K562 (cell line): ENCODE data around the gene IGSF8. TPM values are rescaled to one million over a fixed set of nuclear protein-coding genes. Genes with fewer than 3 reads are reported as not detected.

Experiments used
- BCOR ChIP-seq: fragments of 450-650 bp; IDR thresholded peaks from 2 replicates; pipeline ENCODE4 v1.6.1; 2016
- C11orf30 ChIP-seq: fragments of 450-650 bp; IDR thresholded peaks from 2 replicates; pipeline ENCODE4 v1.6.1; 2016; ENCODE audit warnings: low read depth, mild to moderate bottlenecking
- CC2D1A ChIP-seq: fragments of 450-650 bp; IDR thresholded peaks from 2 replicates; pipeline ENCODE4 v1.6.1; 2017; ENCODE audit warnings: mild to moderate bottlenecking
- COPS2 ChIP-seq: fragments of 450-650 bp; conservative IDR thresholded peaks from 2 replicates; pipeline ENCODE4 v1.6.1; 2016; ENCODE audit warnings: mild to moderate bottlenecking, moderate library complexity
- EHMT2 ChIP-seq: fragments of 450-650 bp; IDR thresholded peaks from 2 replicates; pipeline ENCODE4 v1.6.1; 2018; ENCODE audit warnings: antibody characterized with exemption
- HLTF ChIP-seq: fragments of 450-650 bp; IDR thresholded peaks from 2 replicates; pipeline ENCODE4 v1.6.1; 2016
- IRF1 ChIP-seq: sonication (generic); formaldehyde crosslinking; IDR thresholded peaks from 2 replicates; pipeline ENCODE4 v1.8.0; 2022; ENCODE audit warnings: missing genetic modification reagents, mild to moderate bottlenecking, borderline replicate concordance
- MYNN ChIP-seq, 2 experiments: sonication (generic); formaldehyde crosslinking in 1 of 2; IDR thresholded peaks; 2 replicates each; pipeline versions ENCODE4 v1.5.0 to v1.6.1; 2016 to 2020; ENCODE audit warnings: antibody characterized with exemption in 1 of 2, missing genetic modification reagents in 1 of 2
- NR4A1 ChIP-seq, 2 experiments: fragments of 250-450 bp in 1 of 2; fragments of 450-650 bp in 1 of 2; sonication (Bioruptor Pico) in 1 of 2; IDR thresholded peaks; 2 replicates each; pipeline versions ENCODE4 v1.4.0 to v1.6.1; 2016 to 2020; ENCODE audit warnings: mild to moderate bottlenecking in 2 of 2, missing compliant biosample characterization in 1 of 2, missing genetic modification characterization in 1 of 2, moderate library complexity in 1 of 2
- PHB ChIP-seq: fragments of 250-450 bp; sonication (Bioruptor Pico); IDR thresholded peaks from 2 replicates; pipeline ENCODE4 v1.5.0; 2021
- TAF1 ChIP-seq: IDR thresholded peaks from 2 replicates; pipeline ENCODE4 v1.6.1; 2011; ENCODE audit warnings: mild to moderate bottlenecking, low read length, moderate library complexity; ENCODE audit not compliant: insufficient read depth, control insufficient read depth, severe bottlenecking; ENCODE audit errors: extremely low read depth
- TRIM25 ChIP-seq: fragments of 450-650 bp; IDR thresholded peaks from 2 replicates; pipeline ENCODE4 v1.7.0; 2016; ENCODE audit warnings: borderline replicate concordance
- ZKSCAN3 ChIP-seq: fragments of 250-450 bp; sonication (Bioruptor Pico); IDR thresholded peaks from 2 replicates; pipeline ENCODE4 v1.4.0; 2020
- ZNF586 ChIP-seq: fragments of 450-650 bp; formaldehyde crosslinking; conservative IDR thresholded peaks from 2 replicates; pipeline ENCODE4 v1.4.0; 2020; ENCODE audit warnings: mild to moderate bottlenecking, moderate library complexity
- ZNF589 ChIP-seq: fragments of 200-800 bp; sonication (Bioruptor generic); IDR thresholded peaks from 2 replicates; pipeline ENCODE4 v1.6.1; 2016; ENCODE audit warnings: low read depth, missing genetic modification characterization, missing compliant biosample characterization
- polyA plus RNA-seq, 8 experiments: library from polyadenylated mRNA; depleted of rRNA in 4 of 8; stranded (reverse) in 5 of 8; unstranded in 3 of 8; fragments of >200 nt; fragmentation: Nextera tagmentation in 2 of 8; fragmentation: Illumina TruSeq in 1 of 8; extraction: Ambion mirVana in 2 of 8; extraction: Trizol in 1 of 8; gene quantifications; 2 replicates each; pipeline versions ENCODE4 v1.2.1 to v1.2.3, GENCODE V29; 2011 to 2014; ENCODE audit warnings: inconsistent platforms in 1 of 8, missing spikeins in 1 of 8
- total RNA-seq, 7 experiments: library from RNA; depleted of rRNA in 6 of 7; stranded (reverse); fragments of >200 nt in 6 of 7; fragmentation: Illumina TruSeq in 2 of 7; extraction: Trizol in 2 of 7; gene quantifications; 2 replicates each; pipeline versions ENCODE4 v1.2.1 to v1.2.3, GENCODE V29; 2011 to 2021; ENCODE audit warnings: low replicate concordance in 1 of 7

Gene IGSF8
- total and polyA plus RNA-seq, 9 of the 15 experiments (the other 6 are each of a cell fraction or from before 2014, with no cell fraction given), result 0.32 to 11.7 (median 3.2) TPM

GRCh38 chr1:160085686-160086455 is 12.5 kb downstream of the IGSF8 start (continued):
- TF ChIP-seq PHB (CRISPR knock-in tag), result no peak
- no peak for TF ChIP-seq ZNF586 (CRISPR knock-in tag)
- TF ChIP-seq ZNF589 (CRISPR knock-in tag), result no peak
- no peak for TF ChIP-seq COPS2
- no peak for TF ChIP-seq BCOR
- 0 out of 2 replicates have a peak, but pooled peaks have one; percentile 43 for TF ChIP-seq HLTF
- no peak for TF ChIP-seq IRF1 (CRISPR knock-in tag)
- TF ChIP-seq NR4A1 (CRISPR knock-in tag; IDR thresholded peaks at IDR 0.05), result no peak
- no peak for TF ChIP-seq NR4A1 (tag; IDR thresholded peaks at IDR 0.05)
- no peak for TF ChIP-seq MYNN (IDR thresholded peaks at IDR 0.05)
- no peak for TF ChIP-seq MYNN (CRISPR knock-in tag; IDR thresholded peaks at IDR 0.05)
- no peak for TF ChIP-seq TRIM25
- no peak for TF ChIP-seq EHMT2
- TF ChIP-seq CC2D1A, result 0 out of 2 replicates have a peak, but pooled peaks have one; percentile 38
- no peak for TF ChIP-seq ZKSCAN3 (CRISPR knock-in tag)
- no peak for TF ChIP-seq TAF1
- TF ChIP-seq C11orf30, result no peak
